GM21576 (cell line): ENCODE measurements around the gene TMEM63B.

Source experiments
- ATAC-seq: cut with Tn5 transposase; IDR thresholded peaks from one replicate; pipeline ENCODE4 v1.9.1; 2021; ENCODE audit warnings: mild to moderate bottlenecking, moderate library complexity; ENCODE audit not compliant: unreplicated experiment

The TMEM63B gene

GRCh38 chr6:44115866-44116265 lies 11.5 kb upstream of the TMEM63B start:
- no peak for ATAC-seq

GRCh38 chr6:44116641-44117382 lies 10.5 kb upstream of the TMEM63B start:
- ATAC-seq = no peak

GRCh38 chr6:44117397-44118128 lies 9.8 kb upstream of the TMEM63B start:
- no peak for ATAC-seq

- no peak for ATAC-seq
Observed at GRCh38 chr6:44119704-44120262, 7.6 kb upstream of the TMEM63B start.

GRCh38 chr6:44120692-44121443 lies 6.5 kb upstream of the TMEM63B start:
- no peak for ATAC-seq

GRCh38 chr6:44122801-44123200 lies 4.6 kb upstream of the TMEM63B start:
- ATAC-seq = no peak

- ATAC-seq = no peak
Observed at GRCh38 chr6:44123544-44123943, 3.8 kb upstream of the TMEM63B start.

GRCh38 chr6:44126320-44127149 lies 819 bp upstream of the TMEM63B start:
- ATAC-seq = peak; percentile 36

GRCh38 chr6:44128020-44128917 lies 915 bp downstream of the TMEM63B start:
- ATAC-seq = no peak

- no peak for ATAC-seq
Observed at GRCh38 chr6:44129841-44130322, 2.5 kb downstream of the TMEM63B start.

GRCh38 chr6:44131892-44132291 lies 4.5 kb downstream of the TMEM63B start:
- ATAC-seq = no peak

- no peak for ATAC-seq
Observed at GRCh38 chr6:44132476-44132875, 5.1 kb downstream of the TMEM63B start.

- ATAC-seq = no peak
Observed at GRCh38 chr6:44133003-44133931, 5.9 kb downstream of the TMEM63B start.

- no peak for ATAC-seq
Observed at GRCh38 chr6:44133981-44134711, 6.8 kb downstream of the TMEM63B start.

- ATAC-seq = no peak
Observed at GRCh38 chr6:44135173-44135758, 7.9 kb downstream of the TMEM63B start.

- ATAC-seq = no peak
Observed at GRCh38 chr6:44135875-44136274, 8.5 kb downstream of the TMEM63B start.

GRCh38 chr6:44138717-44139350 lies 11.5 kb downstream of the TMEM63B start:
- no peak for ATAC-seq
